ENCODE data around the gene VSIG4.

Gene VSIG4

GRCh38 chrX:65999563-66000148 is 40.2 kb downstream of the VSIG4 start:
- Histone ChIP-seq H3K4me1 (ENCODE audit: control insufficient read depth, low read depth, low read length) (no peaks in the 10 kb centered on the region), H4K8ac (ENCODE audit: low read depth, low read length) (no peak overlapping the region), H3K27me3 (ENCODE audit: insufficient read depth, low read length, poor library complexity) (no peaks in the 10 kb centered on the region), H2BK120ac (ENCODE audit: low read depth, low read length) (no peak overlapping the region), H3K4ac (ENCODE audit: low read depth, low read length) (no peak overlapping the region), H3K4me3 (ENCODE audit: low read length) (no peak overlapping the region), H3K79me2 (ENCODE audit: control insufficient read depth, insufficient read depth, low read length) (no peaks in the 10 kb centered on the region), H2BK15ac (replicated peaks; ENCODE audit: low read depth) (no peak overlapping the region), H3K36me3 (ENCODE audit: control insufficient read depth, insufficient read depth, low read length) (no peaks in the 10 kb centered on the region), H3K56ac (ENCODE audit: low read length) (no peak overlapping the region), H3K79me1 (ENCODE audit: low read length) (no peaks in the 10 kb centered on the region), H2AK5ac (ENCODE audit: low read length) (no peak overlapping the region), H3K9ac (ENCODE audit: low read length) (no peak overlapping the region), H3K27ac (ENCODE audit: low read depth, low read length) (no peak overlapping the region), H3K18ac (ENCODE audit: low read length) (no peak overlapping the region), H3K23ac (ENCODE audit: low read length) (no peak overlapping the region), H2BK5ac (ENCODE audit: low read length) (no peak overlapping the region), H4K5ac (ENCODE audit: low read length) (no peak overlapping the region), H3K4me2 (ENCODE audit: low read length) (no peak overlapping the region)
- WGBS (ENCODE audit: extremely low coverage, insufficient coverage, low lambda C conversion rate) = no CpG with 5 or more reads among the region's 1 CpG
- no peak for DNase-seq

- DNase-seq = no peak
- no peak overlapping the region for H3K23ac ChIP-seq (ENCODE audit: low read length)
- H3K18ac ChIP-seq (ENCODE audit: low read length) = no peak overlapping the region
- no peak overlapping the region for H2AK5ac ChIP-seq (ENCODE audit: low read length)
- no peak overlapping the region for H3K9ac ChIP-seq (ENCODE audit: low read length)
- no peaks in the 10 kb centered on the region for H3K79me1 ChIP-seq (ENCODE audit: low read length)
- no peaks in the 10 kb centered on the region for H3K27me3 ChIP-seq (ENCODE audit: insufficient read depth, low read length, poor library complexity)
- no peaks in the 10 kb centered on the region for H3K4me1 ChIP-seq (ENCODE audit: control insufficient read depth, low read depth, low read length)
- no peak overlapping the region for H4K5ac ChIP-seq (ENCODE audit: low read length)
- H3K4ac ChIP-seq (ENCODE audit: low read depth, low read length) = no peak overlapping the region
- H3K4me2 ChIP-seq (ENCODE audit: low read length) = no peak overlapping the region
- no peak overlapping the region for H3K27ac ChIP-seq (ENCODE audit: low read depth, low read length)
- WGBS (ENCODE audit: extremely low coverage, insufficient coverage, low lambda C conversion rate) = no CpG with 5 or more reads among the region's 3 CpGs
- no peak overlapping the region for H3K4me3 ChIP-seq (ENCODE audit: low read length)
- H3K56ac ChIP-seq (ENCODE audit: low read length) = no peak overlapping the region
- no peaks in the 10 kb centered on the region for H3K79me2 ChIP-seq (ENCODE audit: control insufficient read depth, insufficient read depth, low read length)
- H3K36me3 ChIP-seq (ENCODE audit: control insufficient read depth, insufficient read depth, low read length) = no peaks in the 10 kb centered on the region
- H2BK120ac ChIP-seq (ENCODE audit: low read depth, low read length) = no peak overlapping the region
- H2BK15ac ChIP-seq (replicated peaks; ENCODE audit: low read depth) = no peak overlapping the region
- H4K8ac ChIP-seq (ENCODE audit: low read depth, low read length) = no peak overlapping the region
- no peak overlapping the region for H2BK5ac ChIP-seq (ENCODE audit: low read length)
Observed at GRCh38 chrX:65999029-65999562, 40.8 kb downstream of the VSIG4 start.

GRCh38 chrX:65997978-65998717 is 41.7 kb downstream of the VSIG4 start:
- no peak overlapping the region for H4K8ac ChIP-seq (ENCODE audit: low read depth, low read length)
- H3K4ac ChIP-seq (ENCODE audit: low read depth, low read length) = no peak overlapping the region
- WGBS (ENCODE audit: extremely low coverage, insufficient coverage, low lambda C conversion rate) = no CpG with 5 or more reads among the region's 2 CpGs
- H2AK5ac ChIP-seq (ENCODE audit: low read length) = no peak overlapping the region
- no peak overlapping the region for H2BK5ac ChIP-seq (ENCODE audit: low read length)
- H3K18ac ChIP-seq (ENCODE audit: low read length) = no peak overlapping the region
- no peaks in the 10 kb centered on the region for H3K79me2 ChIP-seq (ENCODE audit: control insufficient read depth, insufficient read depth, low read length)
- no peaks in the 10 kb centered on the region for H3K79me1 ChIP-seq (ENCODE audit: low read length)
- DNase-seq = no peak
- no peak overlapping the region for H4K5ac ChIP-seq (ENCODE audit: low read length)
- H3K27me3 ChIP-seq (ENCODE audit: insufficient read depth, low read length, poor library complexity) = no peaks in the 10 kb centered on the region
- no peaks in the 10 kb centered on the region for H3K4me1 ChIP-seq (ENCODE audit: control insufficient read depth, low read depth, low read length)
- H3K4me3 ChIP-seq (ENCODE audit: low read length) = no peak overlapping the region
- H3K56ac ChIP-seq (ENCODE audit: low read length) = no peak overlapping the region
- no peak overlapping the region for H3K9ac ChIP-seq (ENCODE audit: low read length)
- H2BK120ac ChIP-seq (ENCODE audit: low read depth, low read length) = no peak overlapping the region
- no peaks in the 10 kb centered on the region for H3K36me3 ChIP-seq (ENCODE audit: control insufficient read depth, insufficient read depth, low read length)
- no peak overlapping the region for H3K23ac ChIP-seq (ENCODE audit: low read length)
- no peak overlapping the region for H3K4me2 ChIP-seq (ENCODE audit: low read length)
- no peak overlapping the region for H2BK15ac ChIP-seq (replicated peaks; ENCODE audit: low read depth)
- no peak overlapping the region for H3K27ac ChIP-seq (ENCODE audit: low read depth, low read length)

- Histone ChIP-seq H2BK15ac (replicated peaks; ENCODE audit: low read depth) (no peak overlapping the region), H3K4me1 (ENCODE audit: control insufficient read depth, low read depth, low read length) (no peaks in the 10 kb centered on the region), H2BK120ac (ENCODE audit: low read depth, low read length) (no peak overlapping the region), H4K5ac (ENCODE audit: low read length) (no peak overlapping the region), H3K4me2 (ENCODE audit: low read length) (no peak overlapping the region), H3K56ac (ENCODE audit: low read length) (no peak overlapping the region), H3K4me3 (ENCODE audit: low read length) (no peak overlapping the region), H3K18ac (ENCODE audit: low read length) (no peak overlapping the region), H4K8ac (ENCODE audit: low read depth, low read length) (no peak overlapping the region), H2BK5ac (ENCODE audit: low read length) (no peak overlapping the region), H3K36me3 (ENCODE audit: control insufficient read depth, insufficient read depth, low read length) (no peaks in the 10 kb centered on the region), H3K79me2 (ENCODE audit: control insufficient read depth, insufficient read depth, low read length) (no peaks in the 10 kb centered on the region), H3K79me1 (ENCODE audit: low read length) (no peaks in the 10 kb centered on the region), H3K27ac (ENCODE audit: low read depth, low read length) (no peak overlapping the region), H3K9ac (ENCODE audit: low read length) (no peak overlapping the region), H2AK5ac (ENCODE audit: low read length) (no peak overlapping the region), H3K4ac (ENCODE audit: low read depth, low read length) (no peak overlapping the region), H3K23ac (ENCODE audit: low read length) (no peak overlapping the region), H3K27me3 (ENCODE audit: insufficient read depth, low read length, poor library complexity) (no peaks in the 10 kb centered on the region)
- DNase-seq = no peak
- no CpG with 5 or more reads among the region's 3 CpGs for WGBS (ENCODE audit: extremely low coverage, insufficient coverage, low lambda C conversion rate)
Observed at GRCh38 chrX:65994519-65995506, 45.1 kb downstream of the VSIG4 start.

GRCh38 chrX:65993915-65994460 is 45.9 kb downstream of the VSIG4 start:
- no peak overlapping the region for H2AK5ac ChIP-seq (ENCODE audit: low read length)
- no peaks in the 10 kb centered on the region for H3K4me1 ChIP-seq (ENCODE audit: control insufficient read depth, low read depth, low read length)
- no peaks in the 10 kb centered on the region for H3K79me1 ChIP-seq (ENCODE audit: low read length)
- no peak overlapping the region for H3K4ac ChIP-seq (ENCODE audit: low read depth, low read length)
- no peak overlapping the region for H3K18ac ChIP-seq (ENCODE audit: low read length)
- no peaks in the 10 kb centered on the region for H3K27me3 ChIP-seq (ENCODE audit: insufficient read depth, low read length, poor library complexity)
- no CpG with 5 or more reads among the region's 2 CpGs for WGBS (ENCODE audit: extremely low coverage, insufficient coverage, low lambda C conversion rate)
- no peak for DNase-seq
- H3K4me3 ChIP-seq (ENCODE audit: low read length) = no peak overlapping the region
- no peaks in the 10 kb centered on the region for H3K36me3 ChIP-seq (ENCODE audit: control insufficient read depth, insufficient read depth, low read length)
- H2BK5ac ChIP-seq (ENCODE audit: low read length) = no peak overlapping the region
- no peak overlapping the region for H3K56ac ChIP-seq (ENCODE audit: low read length)
- H3K9ac ChIP-seq (ENCODE audit: low read length) = no peak overlapping the region
- H2BK15ac ChIP-seq (replicated peaks; ENCODE audit: low read depth) = no peak overlapping the region
- H4K8ac ChIP-seq (ENCODE audit: low read depth, low read length) = no peak overlapping the region
- no peaks in the 10 kb centered on the region for H3K79me2 ChIP-seq (ENCODE audit: control insufficient read depth, insufficient read depth, low read length)
- no peak overlapping the region for H4K5ac ChIP-seq (ENCODE audit: low read length)
- no peak overlapping the region for H3K27ac ChIP-seq (ENCODE audit: low read depth, low read length)
- no peak overlapping the region for H2BK120ac ChIP-seq (ENCODE audit: low read depth, low read length)
- H3K4me2 ChIP-seq (ENCODE audit: low read length) = no peak overlapping the region
- no peak overlapping the region for H3K23ac ChIP-seq (ENCODE audit: low read length)
